Smooth muscle cell of the umbilical artery (primary cell): ENCODE data around the gene PCDHGA2. TPM values are rescaled to one million over a fixed set of nuclear protein-coding genes. Genes with fewer than 3 reads are reported as not detected.

Source experiments
- total RNA-seq: library from RNA; depleted of rRNA; stranded (reverse); fragments of >200 nt; gene quantifications from 2 replicates; pipeline ENCODE4 v1.2.3, GENCODE V29; 2014

The PCDHGA2 gene
- 3.5 and 3.9 TPM in 2 replicates for total RNA-seq

GRCh38 chr5:141338538-141339306, at the start of gene PCDHGA2:
Gene PCDHGA2, plus strand, starts transcription at chr5:141338760.

GRCh38 chr5:141303756-141304155, 34.8 kb upstream of the PCDHGA2 start, which contains the start of gene SLC25A2:
Gene SLC25A2, minus strand, starts transcription at chr5:141304049. Its CDS starts 184 bp downstream, at chr5:141303865.

GRCh38 chr5:141320225-141321169, 18.1 kb upstream of the PCDHGA2 start, which contains the start of gene TAF7:
Gene TAF7, minus strand, starts transcription at chr5:141320784. Its CDS starts 740 bp downstream, at chr5:141320044.

GRCh38 chr5:141330299-141331080, 8.1 kb upstream of the PCDHGA2 start, which contains the start of gene PCDHGA1:
Gene PCDHGA1, plus strand, starts transcription at chr5:141330514.

GRCh38 chr5:141343242-141343952, 4.8 kb downstream of the PCDHGA2 start, which contains the start of gene PCDHGA3:
Gene PCDHGA3, plus strand, starts transcription at chr5:141343829. Its CDS starts 205 bp downstream, at chr5:141344034.

GRCh38 chr5:141349917-141350619, 11.5 kb downstream of the PCDHGA2 start, which contains the start of gene PCDHGB1:
Gene PCDHGB1, plus strand, starts transcription at chr5:141350099. Its CDS starts 162 bp downstream, at chr5:141350261.

GRCh38 chr5:141354900-141355469, 16.4 kb downstream of the PCDHGA2 start, which contains the start of gene PCDHGA4:
Gene PCDHGA4, plus strand, starts transcription at chr5:141355021. Its CDS starts 87 bp downstream, at chr5:141355108.

GRCh38 chr5:141359790-141360426, 21.3 kb downstream of the PCDHGA2 start, which contains the start of gene PCDHGB2:
Gene PCDHGB2, plus strand, starts transcription at chr5:141359994. Its CDS starts 142 bp downstream, at chr5:141360136.

GRCh38 chr5:141363952-141364660, 25.5 kb downstream of the PCDHGA2 start, which contains the start of gene PCDHGA5:
Gene PCDHGA5, plus strand, starts transcription at chr5:141364162. Its CDS starts 169 bp downstream, at chr5:141364331.

GRCh38 chr5:141369994-141370848, 31.7 kb downstream of the PCDHGA2 start, which contains the start of gene PCDHGB3:
Gene PCDHGB3, plus strand, starts transcription at chr5:141370242. Its CDS starts 153 bp downstream, at chr5:141370395.

GRCh38 chr5:141373673-141374317, 35.2 kb downstream of the PCDHGA2 start, which contains the start of gene PCDHGA6:
Gene PCDHGA6, plus strand, starts transcription at chr5:141373891. Its CDS starts 193 bp downstream, at chr5:141374084.

GRCh38 chr5:141382469-141383294, 44.1 kb downstream of the PCDHGA2 start, which contains the start of gene PCDHGA7:
Gene PCDHGA7, plus strand, starts transcription at chr5:141382742. Its CDS starts 158 bp downstream, at chr5:141382900.

GRCh38 chr5:141387557-141388311, 49.2 kb downstream of the PCDHGA2 start, which contains the start of gene PCDHGB4:
Gene PCDHGB4, plus strand, starts transcription at chr5:141387698. Its CDS starts 187 bp downstream, at chr5:141387885.

GRCh38 chr5:141392429-141393198, 54.1 kb downstream of the PCDHGA2 start, which contains the start of gene PCDHGA8:
Gene PCDHGA8, plus strand, starts transcription at chr5:141392633. Its CDS starts 181 bp downstream, at chr5:141392814.

